ENCODE results near the gene ABCC10.

The ABCC10 gene

GRCh38 chr6:43471399-43471798, 44.1 kb downstream of the ABCC10 start:
- DNase-seq (ENCODE audit: low read depth) = no peak

GRCh38 chr6:43472515-43472914, 45.2 kb downstream of the ABCC10 start:
- DNase-seq (ENCODE audit: low read depth) = no peak

GRCh38 chr6:43475516-43475915, 48.2 kb downstream of the ABCC10 start:
- no peak for DNase-seq (ENCODE audit: low read depth)

- no peak for DNase-seq (ENCODE audit: low read depth)
Observed at GRCh38 chr6:43476746-43477145, 49.4 kb downstream of the ABCC10 start.

GRCh38 chr6:43477235-43478007, 50.1 kb downstream of the ABCC10 start, which contains the start of gene TJAP1:
TJAP1 (plus strand) TSS chr6:43477570; CDS start chr6:43499002, 21,432 bp downstream.
- peak; percentile 90 for DNase-seq (ENCODE audit: low read depth)

GRCh38 chr6:43478008-43478372, 50.6 kb downstream of the ABCC10 start:
- DNase-seq (ENCODE audit: low read depth) = no peak

GRCh38 chr6:43481075-43481474, 53.7 kb downstream of the ABCC10 start:
- no peak for DNase-seq (ENCODE audit: low read depth)

- no peak for DNase-seq (ENCODE audit: low read depth)
Observed at GRCh38 chr6:43481591-43482236, 54.4 kb downstream of the ABCC10 start.

- DNase-seq (ENCODE audit: low read depth) = no peak
Observed at GRCh38 chr6:43488667-43489276, 61.4 kb downstream of the ABCC10 start.

GRCh38 chr6:43489277-43490072, 62.1 kb downstream of the ABCC10 start:
- DNase-seq (ENCODE audit: low read depth) = no peak

- no peak for DNase-seq (ENCODE audit: low read depth)
Observed at GRCh38 chr6:43490523-43490939, 63.2 kb downstream of the ABCC10 start.

GRCh38 chr6:43491750-43492661, 64.7 kb downstream of the ABCC10 start:
- DNase-seq (ENCODE audit: low read depth) = no peak

GRCh38 chr6:43492673-43493072, 65.3 kb downstream of the ABCC10 start:
- DNase-seq (ENCODE audit: low read depth) = no peak

- DNase-seq (ENCODE audit: low read depth) = no peak
Observed at GRCh38 chr6:43493230-43493629, 65.9 kb downstream of the ABCC10 start.

- DNase-seq (ENCODE audit: low read depth) = no peak
Observed at GRCh38 chr6:43493833-43494232, 66.5 kb downstream of the ABCC10 start.

- no peak for DNase-seq (ENCODE audit: low read depth)
Observed at GRCh38 chr6:43494321-43494720, 67.0 kb downstream of the ABCC10 start.

- no peak for DNase-seq (ENCODE audit: low read depth)
Observed at GRCh38 chr6:43494766-43495165, 67.4 kb downstream of the ABCC10 start.

GRCh38 chr6:43495409-43495941, 68.1 kb downstream of the ABCC10 start:
- no peak for DNase-seq (ENCODE audit: low read depth)

GRCh38 chr6:43496370-43497128, 69.2 kb downstream of the ABCC10 start:
- no peak for DNase-seq (ENCODE audit: low read depth)

GRCh38 chr6:43497129-43497396, 69.7 kb downstream of the ABCC10 start:
- no peak for DNase-seq (ENCODE audit: low read depth)

GRCh38 chr6:43497689-43498088, 70.3 kb downstream of the ABCC10 start:
- no peak for DNase-seq (ENCODE audit: low read depth)

Data from T-helper 22 cell (primary cell).